WTC11 (cell line): ENCODE data around the gene HOXB13. TPM values are rescaled to one million over a fixed set of nuclear protein-coding genes. Genes with fewer than 3 reads are reported as not detected.

Source experiments
- ATAC-seq: fragments of 200-7000 bp; cut with Tn5 transposase; 2 replicates; pipeline ENCODE4 v1.10.0; 2021; ENCODE audit warnings: mild to moderate bottlenecking, moderate library complexity
- CTCF ChIA-PET: fragments of 300-600 bp; sonication (Branson Sonifier 250); formaldehyde crosslinking; loops from one replicate; lab custom pipeline; 2021; ENCODE audit warnings: antibody characterized with exemption; lab: Charles Lee
- POLR2A ChIA-PET: fragments of 350-600 bp; sonication (Branson Sonifier 250); formaldehyde crosslinking; loops from one replicate; lab custom pipeline; 2021; ENCODE audit warnings: antibody characterized with exemption; lab: Charles Lee
- DNase-seq: peaks from one replicate; pipeline ENCODE4 v3.0.0; 2021; ENCODE audit warnings: low spot score
- H3K27ac Mint-ChIP-seq: 2 replicates; pipeline ENCODE4 v1.8.0; 2021; ENCODE audit warnings: mixed read lengths
- H3K27me3 Mint-ChIP-seq: 2 replicates; pipeline ENCODE4 v1.8.0; 2021; ENCODE audit warnings: low read depth, mild to moderate bottlenecking, moderate library complexity, mixed read lengths
- H3K36me3 Mint-ChIP-seq: 2 replicates; pipeline ENCODE4 v1.8.0; 2021; ENCODE audit warnings: mixed read lengths
- H3K4me1 Mint-ChIP-seq: 2 replicates; pipeline ENCODE4 v1.8.0; 2022; ENCODE audit warnings: mixed read lengths
- H3K4me3 Mint-ChIP-seq: 2 replicates; pipeline ENCODE4 v1.8.0; 2021; ENCODE audit warnings: mild to moderate bottlenecking, moderate library complexity, mixed read lengths
- H3K9me3 Mint-ChIP-seq: 2 replicates; pipeline ENCODE4 v1.8.0; 2021; ENCODE audit warnings: mixed read lengths
- ARID4B ChIP-seq: sonication (generic); formaldehyde crosslinking; IDR thresholded peaks from 2 replicates; pipeline ENCODE4 v1.8.0; 2023; ENCODE audit warnings: missing genetic modification reagents, mild to moderate bottlenecking, borderline replicate concordance
- ATF1 ChIP-seq: sonication (generic); formaldehyde crosslinking; IDR thresholded peaks from 2 replicates; pipeline ENCODE4 v1.8.1; 2023; ENCODE audit warnings: mild to moderate bottlenecking, moderate library complexity, missing genetic modification reagents
- EMX1 ChIP-seq: fragments of 250-450 bp; sonication (Bioruptor Pico); IDR thresholded peaks from 2 replicates; pipeline ENCODE4 v1.8.0; 2021; ENCODE audit warnings: mild to moderate bottlenecking
- ETV6 ChIP-seq: sonication (generic); formaldehyde crosslinking; IDR thresholded peaks from 2 replicates; pipeline ENCODE4 v1.8.1; 2022; ENCODE audit warnings: mild to moderate bottlenecking, missing genetic modification reagents
- FOXP1 ChIP-seq: sonication (generic); formaldehyde crosslinking; IDR thresholded peaks from 2 replicates; pipeline ENCODE4 v1.8.0; 2022; ENCODE audit warnings: missing genetic modification reagents, mild to moderate bottlenecking, moderate library complexity, borderline replicate concordance
- GABPB1 ChIP-seq: sonication (generic); formaldehyde crosslinking; IDR thresholded peaks from 2 replicates; pipeline ENCODE4 v1.8.1; 2023; ENCODE audit warnings: mild to moderate bottlenecking, missing genetic modification reagents
- GTF2I ChIP-seq: fragments of 250-450 bp; sonication (Bioruptor Pico); conservative IDR thresholded peaks from 2 replicates; pipeline ENCODE4 v1.4.0; 2021; ENCODE audit warnings: mild to moderate bottlenecking
- HMGA2 ChIP-seq: fragments of 250-450 bp; sonication (Bioruptor Pico); IDR thresholded peaks from 2 replicates; pipeline ENCODE4 v1.4.0; 2021; ENCODE audit warnings: mild to moderate bottlenecking, moderate library complexity
- MAX ChIP-seq: sonication (generic); formaldehyde crosslinking; IDR thresholded peaks from 2 replicates; pipeline ENCODE4 v1.8.0; 2022; ENCODE audit warnings: mild to moderate bottlenecking, missing genetic modification reagents
- MXD4 ChIP-seq: fragments of 250-450 bp; sonication (Bioruptor Pico); IDR thresholded peaks from 2 replicates; pipeline ENCODE4 v1.8.0; 2021; ENCODE audit warnings: mild to moderate bottlenecking, moderate library complexity, borderline replicate concordance
- NFATC4 ChIP-seq: fragments of 250-450 bp; sonication (Bioruptor Pico); IDR thresholded peaks from 2 replicates; pipeline ENCODE4 v1.9.0; 2021; ENCODE audit warnings: mild to moderate bottlenecking
- NFYB ChIP-seq: sonication (generic); formaldehyde crosslinking; conservative IDR thresholded peaks from 2 replicates; pipeline ENCODE4 v1.8.0; 2022; ENCODE audit warnings: low read depth, missing genetic modification reagents
- NR2C2 ChIP-seq: sonication (generic); formaldehyde crosslinking; IDR thresholded peaks from 2 replicates; pipeline ENCODE4 v1.8.0; 2022; ENCODE audit warnings: mild to moderate bottlenecking, missing genetic modification reagents
- SOX15 ChIP-seq: fragments of 250-450 bp; sonication (Bioruptor Pico); IDR thresholded peaks from 2 replicates; pipeline ENCODE4 v1.9.0; 2021; ENCODE audit warnings: mild to moderate bottlenecking
- STAT6 ChIP-seq: sonication (generic); formaldehyde crosslinking; conservative IDR thresholded peaks from 2 replicates; pipeline ENCODE4 v1.8.1; 2023; ENCODE audit warnings: mild to moderate bottlenecking, low read depth, missing genetic modification reagents, moderate library complexity
- TCF7 ChIP-seq: sonication (generic); formaldehyde crosslinking; IDR thresholded peaks from 2 replicates; pipeline ENCODE4 v1.8.0; 2022; ENCODE audit warnings: mild to moderate bottlenecking, low read depth, missing genetic modification reagents, moderate library complexity
- ZBTB21 ChIP-seq: sonication (generic); formaldehyde crosslinking; IDR thresholded peaks from 2 replicates; pipeline ENCODE4 v1.8.1; 2023; ENCODE audit warnings: mild to moderate bottlenecking, missing genetic modification reagents, borderline replicate concordance
- ZMAT4 ChIP-seq: fragments of 250-450 bp; sonication (Bioruptor Pico); IDR thresholded peaks from 2 replicates; pipeline ENCODE4 v1.9.0; 2021; ENCODE audit warnings: mild to moderate bottlenecking
- ZNF121 ChIP-seq: sonication (generic); formaldehyde crosslinking; IDR thresholded peaks from 2 replicates; pipeline ENCODE4 v1.8.0; 2023; ENCODE audit warnings: missing genetic modification reagents
- ZNF138 ChIP-seq: sonication (generic); formaldehyde crosslinking; conservative IDR thresholded peaks from 2 replicates; pipeline ENCODE4 v1.8.1; 2022; ENCODE audit warnings: mild to moderate bottlenecking, moderate library complexity, missing genetic modification reagents
- ZNF317 ChIP-seq: sonication (generic); formaldehyde crosslinking; IDR thresholded peaks from 2 replicates; pipeline ENCODE4 v1.8.1; 2023; ENCODE audit warnings: low read depth, mild to moderate bottlenecking, moderate library complexity, missing genetic modification reagents, borderline replicate concordance
- total RNA-seq: library from RNA; stranded (reverse); gene quantifications from 3 replicates; pipeline ENCODE4 v1.2.3, GENCODE V29; 2021
- TF ChIP-seq, protein P1 (sequence below): sonication (generic); formaldehyde crosslinking; IDR thresholded peaks from 2 replicates; pipeline ENCODE4 v1.8.1; 2022; ENCODE audit warnings: low read depth, missing genetic modification reagents, borderline replicate concordance

HOXB13 gene
- total RNA-seq, 1 experiment from 2014 or later: 2.8 TPM

- peak overlapping the region; percentile 12 for H3K4me3 Mint-ChIP-seq
- CTCF ChIA-PET: interaction anchor here (1.0 to 3.9 kb wide), 6 partner anchors 28 to 116 kb away, joined by 3 to 25 read pairs (median 6); partner anchors contain the start of gene PRAC2
- no peak for TF ChIP-seq MXD4
- TF ChIP-seq EMX1 (CRISPR knock-in tag): no peak
- TF ChIP-seq ATF1 (CRISPR knock-in tag): no peak
- TF ChIP-seq STAT6 (CRISPR knock-in tag): no peak
- no peak for TF ChIP-seq MAX (CRISPR knock-in tag)
- ATAC-seq: no peak
- no peaks in the 10 kb centered on the region for H3K9me3 Mint-ChIP-seq
- POLR2A ChIA-PET: no interaction called here
- peaks cover 28% of the 10 kb centered on the region for H3K4me1 Mint-ChIP-seq
- H3K27me3 Mint-ChIP-seq: peaks cover 100% of the 10 kb centered on the region
- DNase-seq: no peak
- 0 out of 2 replicates have a peak, but pooled peaks cover 4% of the 10 kb centered on the region for H3K36me3 Mint-ChIP-seq
- H3K27ac Mint-ChIP-seq: no peak overlapping the region
Observed at GRCh38 chr17:48752399-48753288, 24.1 kb upstream of the HOXB13 start.

- ATAC-seq (no peak), DNase-seq (no peak)
- TF ChIP-seq ZNF121 (CRISPR knock-in tag) (no peak), ETV6 (CRISPR knock-in tag) (no peak), NR2C2 (no peak), HMGA2 (CRISPR knock-in tag) (no peak), GABPB1 (CRISPR knock-in tag) (no peak), FOXP1 (CRISPR knock-in tag) (no peak), GTF2I (CRISPR knock-in tag) (no peak), ZMAT4 (CRISPR knock-in tag) (no peak), NFYB (no peak)
- peaks cover 32% of the 10 kb centered on the region for H3K4me1 Mint-ChIP-seq
- no peaks in the 10 kb centered on the region for H3K9me3 Mint-ChIP-seq
- ChIA-PET POLR2A (no interaction called here), CTCF (interaction anchor here (0.7 to 3.9 kb wide), 9 partner anchors 14 to 132 kb away, joined by 3 to 25 read pairs (median 5); partner anchors contain the start of gene PRAC2)
- no peak overlapping the region for H3K4me3 Mint-ChIP-seq
- no peak overlapping the region for H3K27ac Mint-ChIP-seq
- H3K27me3 Mint-ChIP-seq: peaks cover 100% of the 10 kb centered on the region
- 0 out of 2 replicates have a peak, but pooled peaks cover 4% of the 10 kb centered on the region for H3K36me3 Mint-ChIP-seq
Observed at GRCh38 chr17:48751733-48752398, 23.3 kb upstream of the HOXB13 start.

DNA sequence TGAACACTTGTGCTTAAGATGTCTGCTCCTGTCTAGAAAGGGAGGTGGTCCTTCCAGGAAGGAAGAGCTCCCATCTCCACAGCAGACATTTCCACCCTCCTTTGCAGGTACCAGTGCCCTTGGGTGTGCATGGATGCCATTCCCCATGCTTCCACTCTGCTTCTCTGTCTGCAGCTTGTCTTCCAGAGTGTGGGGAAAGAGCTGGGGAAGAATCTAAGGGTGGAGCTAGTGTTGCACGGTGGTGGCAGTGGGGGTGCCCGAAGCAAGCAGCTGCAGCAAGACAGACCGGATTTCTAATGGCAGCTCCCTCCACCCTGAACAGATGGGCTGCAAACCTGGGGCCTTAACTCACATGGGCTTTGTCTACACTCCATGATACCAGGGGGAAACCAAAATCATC, 22.6 kb upstream of the HOXB13 start:
- no peak for TF ChIP-seq TCF7 (CRISPR knock-in tag)
- no peak for TF ChIP-seq ZNF138 (CRISPR knock-in tag)
- no peak for TF ChIP-seq ZBTB21 (CRISPR knock-in tag)
- TF ChIP-seq ARID4B (CRISPR knock-in tag): no peak
- no peak for TF ChIP-seq NFATC4 (CRISPR knock-in tag)
- TF ChIP-seq ZNF317: no peak
- TF ChIP-seq, protein P1, sequence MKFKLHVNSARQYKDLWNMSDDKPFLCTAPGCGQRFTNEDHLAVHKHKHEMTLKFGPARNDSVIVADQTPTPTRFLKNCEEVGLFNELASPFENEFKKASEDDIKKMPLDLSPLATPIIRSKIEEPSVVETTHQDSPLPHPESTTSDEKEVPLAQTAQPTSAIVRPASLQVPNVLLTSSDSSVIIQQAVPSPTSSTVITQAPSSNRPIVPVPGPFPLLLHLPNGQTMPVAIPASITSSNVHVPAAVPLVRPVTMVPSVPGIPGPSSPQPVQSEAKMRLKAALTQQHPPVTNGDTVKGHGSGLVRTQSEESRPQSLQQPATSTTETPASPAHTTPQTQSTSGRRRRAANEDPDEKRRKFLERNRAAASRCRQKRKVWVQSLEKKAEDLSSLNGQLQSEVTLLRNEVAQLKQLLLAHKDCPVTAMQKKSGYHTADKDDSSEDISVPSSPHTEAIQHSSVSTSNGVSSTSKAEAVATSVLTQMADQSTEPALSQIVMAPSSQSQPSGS (CRISPR knock-in tag): no peak
- no peak for TF ChIP-seq SOX15 (CRISPR knock-in tag)
- POLR2A ChIA-PET: no interaction called here
- ATAC-seq (no peak), DNase-seq (no peak)
- Mint-ChIP-seq H3K4me3 (no peak overlapping the region), H3K27ac (no peak overlapping the region), H3K4me1 (peaks cover 39% of the 10 kb centered on the region), H3K27me3 (peaks cover 100% of the 10 kb centered on the region), H3K9me3 (no peaks in the 10 kb centered on the region), H3K36me3 (0 out of 2 replicates have a peak, but pooled peaks cover 4% of the 10 kb centered on the region)
- CTCF ChIA-PET: interaction anchor here (0.7 to 3.9 kb wide), 10 partner anchors 13 to 133 kb away, joined by 3 to 25 read pairs (median 4); partner anchors contain the start of gene PRAC2
